WERI-Rb-1 (cell line): Measurements from ENCODE around the gene JMJD8.
A peak's percentile ranks its signal among the peaks of the same experiment; 100 is the strongest.

Experiments used
- DNase-seq: peaks from one replicate; pipeline ENCODE4 v3.0.0-alpha.2; 2020
- H3K27ac ChIP-seq: fragments of 250-450 bp; sonication (Bioruptor Pico); 2 replicates; pipeline ENCODE4 v1.5.1; 2020; ENCODE audit warnings: mild to moderate bottlenecking, moderate library complexity
- H3K27me3 ChIP-seq: fragments of 250-450 bp; sonication (Bioruptor Pico); 2 replicates; pipeline ENCODE4 v1.5.1; 2021; ENCODE audit warnings: mild to moderate bottlenecking, low read depth, moderate library complexity; ENCODE audit not compliant: insufficient read depth, severe bottlenecking
- H3K36me3 ChIP-seq: fragments of 250-450 bp; sonication (Bioruptor Pico); 2 replicates; pipeline ENCODE4 v1.5.1; 2020; ENCODE audit warnings: mild to moderate bottlenecking, moderate library complexity
- H3K4me3 ChIP-seq: 2 replicates; pipeline ENCODE4 v1.5.1; 2011; ENCODE audit warnings: low read depth, mild to moderate bottlenecking, control low read depth, low read length
- H3K9me3 ChIP-seq: fragments of 250-450 bp; sonication (Bioruptor Pico); 2 replicates; pipeline ENCODE4 v1.5.1; 2021; ENCODE audit warnings: mild to moderate bottlenecking, moderate library complexity; ENCODE audit not compliant: severe bottlenecking
- TF ChIP-seq, protein P1 (sequence below): IDR thresholded peaks from 2 replicates; pipeline ENCODE4 v1.5.1; 2011; ENCODE audit warnings: low read depth, mild to moderate bottlenecking, control low read depth, inconsistent platforms, low read length

JMJD8 gene

GRCh38 chr16:659618-660017 lies 24.5 kb downstream of the JMJD8 start:
- Histone ChIP-seq H3K27me3 (no peaks in the 10 kb centered on the region), H3K9me3 (no peaks in the 10 kb centered on the region), H3K27ac (no peak overlapping the region), H3K4me3 (no peak overlapping the region), H3K36me3 (peaks cover 80% of the 10 kb centered on the region)
- TF ChIP-seq, protein P1, sequence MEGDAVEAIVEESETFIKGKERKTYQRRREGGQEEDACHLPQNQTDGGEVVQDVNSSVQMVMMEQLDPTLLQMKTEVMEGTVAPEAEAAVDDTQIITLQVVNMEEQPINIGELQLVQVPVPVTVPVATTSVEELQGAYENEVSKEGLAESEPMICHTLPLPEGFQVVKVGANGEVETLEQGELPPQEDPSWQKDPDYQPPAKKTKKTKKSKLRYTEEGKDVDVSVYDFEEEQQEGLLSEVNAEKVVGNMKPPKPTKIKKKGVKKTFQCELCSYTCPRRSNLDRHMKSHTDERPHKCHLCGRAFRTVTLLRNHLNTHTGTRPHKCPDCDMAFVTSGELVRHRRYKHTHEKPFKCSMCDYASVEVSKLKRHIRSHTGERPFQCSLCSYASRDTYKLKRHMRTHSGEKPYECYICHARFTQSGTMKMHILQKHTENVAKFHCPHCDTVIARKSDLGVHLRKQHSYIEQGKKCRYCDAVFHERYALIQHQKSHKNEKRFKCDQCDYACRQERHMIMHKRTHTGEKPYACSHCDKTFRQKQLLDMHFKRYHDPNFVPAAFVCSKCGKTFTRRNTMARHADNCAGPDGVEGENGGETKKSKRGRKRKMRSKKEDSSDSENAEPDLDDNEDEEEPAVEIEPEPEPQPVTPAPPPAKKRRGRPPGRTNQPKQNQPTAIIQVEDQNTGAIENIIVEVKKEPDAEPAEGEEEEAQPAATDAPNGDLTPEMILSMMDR = no peak
- DNase-seq = no peak

DNA sequence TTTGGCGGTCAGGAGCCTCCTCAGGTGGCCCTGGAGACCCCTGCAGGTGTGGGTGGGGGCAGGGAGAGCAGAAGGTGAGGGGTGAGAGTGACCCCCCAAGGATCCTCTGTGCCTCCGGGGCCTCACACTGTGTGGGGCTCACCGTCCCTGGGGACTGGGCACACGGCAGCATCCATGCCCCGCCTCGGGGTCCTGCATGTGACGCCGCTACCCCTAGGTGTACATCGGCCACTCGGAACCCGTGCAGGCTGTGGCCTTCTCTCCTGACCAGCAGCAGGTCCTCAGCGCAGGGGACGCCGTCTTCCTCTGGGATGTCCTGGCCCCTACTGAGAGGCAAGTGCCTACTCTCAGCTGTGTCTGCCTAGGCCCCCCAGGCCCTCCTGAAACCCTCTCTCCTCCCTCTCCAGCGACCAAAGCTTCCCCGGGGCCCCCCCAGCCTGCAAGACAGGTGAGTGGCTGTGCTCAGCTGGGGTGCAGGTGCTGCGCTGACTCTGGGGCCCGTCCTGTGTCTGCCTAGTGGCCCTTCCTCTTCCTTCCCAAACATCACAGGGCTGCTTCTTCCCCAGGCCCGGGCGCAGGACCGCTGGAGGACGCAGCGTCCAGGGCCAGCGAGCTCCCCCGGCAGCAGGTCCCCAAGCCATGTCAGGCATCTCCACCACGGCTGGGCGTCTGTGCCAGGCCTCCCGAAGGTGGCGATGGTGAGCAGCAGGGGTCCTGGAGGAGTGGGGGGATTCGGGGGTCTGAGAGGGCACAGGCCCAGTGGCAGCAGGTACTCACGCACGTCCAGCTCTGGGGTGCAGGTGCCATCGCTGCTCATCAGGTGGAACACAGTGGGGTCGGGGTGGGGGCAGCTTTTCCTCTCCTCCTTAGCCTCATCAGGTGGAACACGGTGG lies 25.2 kb downstream of the JMJD8 start:
- Histone ChIP-seq H3K27ac (no peak overlapping the region), H3K9me3 (no peaks in the 10 kb centered on the region), H3K36me3 (peaks cover 78% of the 10 kb centered on the region), H3K4me3 (no peak overlapping the region), H3K27me3 (no peaks in the 10 kb centered on the region)
- TF ChIP-seq, protein P1 = peak; percentile 23; the same call in 1 of the 2 replicates
- DNase-seq = no peak

- no peaks in the 10 kb centered on the region for H3K27me3 ChIP-seq
- no peak for DNase-seq
- H3K9me3 ChIP-seq = no peaks in the 10 kb centered on the region
- peaks cover 84% of the 10 kb centered on the region for H3K36me3 ChIP-seq
- TF ChIP-seq, protein P1 = no peak
- no peak overlapping the region for H3K4me3 ChIP-seq
- H3K27ac ChIP-seq = no peak overlapping the region
Measured at GRCh38 chr16:657487-657886, 26.6 kb downstream of the JMJD8 start.

DNA sequence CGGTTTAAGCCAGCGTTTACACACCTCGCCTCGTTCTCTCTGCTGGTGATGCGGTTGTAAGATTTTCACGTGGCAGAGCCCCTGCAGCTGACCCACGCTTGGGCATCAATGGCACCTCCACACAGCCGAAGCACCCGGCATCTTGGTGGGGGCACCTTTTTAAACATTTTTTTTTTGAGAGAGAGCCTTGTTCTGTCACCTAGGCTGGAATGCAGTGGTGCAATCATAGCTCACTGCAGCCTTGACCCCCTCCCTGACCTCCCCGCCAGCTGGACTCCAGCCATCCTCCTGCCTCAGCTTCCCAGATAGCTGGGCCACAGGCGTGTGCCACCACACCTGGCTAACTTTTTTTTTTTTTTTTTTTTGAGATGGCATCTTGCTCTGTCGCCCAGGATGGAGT lies 30.1 kb downstream of the JMJD8 start:
- no peak overlapping the region for H3K27ac ChIP-seq
- H3K27me3 ChIP-seq = no peaks in the 10 kb centered on the region
- DNase-seq = no peak
- H3K9me3 ChIP-seq = no peaks in the 10 kb centered on the region
- H3K4me3 ChIP-seq = no peak overlapping the region
- H3K36me3 ChIP-seq = peaks cover 77% of the 10 kb centered on the region
- TF ChIP-seq, protein P1 = no peak

DNA sequence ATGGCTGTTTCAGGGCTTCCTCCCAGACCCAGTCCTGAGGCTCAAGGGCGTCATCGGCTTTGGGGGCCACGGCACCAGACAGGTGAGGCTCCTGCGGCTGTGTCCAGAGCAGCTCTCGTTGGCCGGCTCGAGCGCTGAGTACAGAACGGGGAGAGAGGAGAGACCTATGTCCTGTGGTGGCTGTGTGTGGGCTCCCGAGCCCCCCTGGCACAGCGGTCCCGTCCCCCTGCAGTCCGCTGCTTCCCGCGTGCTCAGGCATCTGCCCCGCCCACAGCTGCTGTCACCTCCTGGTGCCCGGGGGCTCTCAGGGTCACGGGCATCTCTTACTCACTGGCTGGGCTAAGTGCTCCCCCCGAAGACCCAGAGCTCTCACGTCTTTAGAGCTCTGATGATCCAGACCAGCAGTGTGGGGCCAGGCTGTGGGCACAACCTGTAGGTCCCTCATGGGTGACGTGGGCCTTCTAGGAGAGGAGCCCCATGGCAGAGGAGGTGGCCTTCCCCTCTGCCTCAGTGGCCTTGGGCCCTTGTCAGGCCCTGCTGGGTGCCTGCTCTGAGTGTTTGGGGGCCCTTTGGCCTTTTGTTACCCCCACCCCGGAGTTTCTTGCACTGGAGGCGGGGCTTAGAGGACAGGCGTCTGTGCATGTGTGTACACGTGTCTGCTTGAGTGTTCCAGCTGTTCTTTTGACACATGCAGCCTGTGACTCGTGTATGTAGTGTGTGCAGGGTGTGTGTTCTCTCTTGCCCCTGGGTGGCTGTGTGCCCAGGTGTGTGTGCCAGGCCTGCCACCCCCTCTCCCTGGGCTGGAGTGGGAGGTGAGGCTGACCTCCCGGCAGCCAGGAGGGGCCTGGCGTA lies 31.5 kb downstream of the JMJD8 start:
- no peaks in the 10 kb centered on the region for H3K27me3 ChIP-seq
- TF ChIP-seq, protein P1 = no peak
- H3K36me3 ChIP-seq = peaks cover 63% of the 10 kb centered on the region
- no peak overlapping the region for H3K4me3 ChIP-seq
- no peak for DNase-seq
- no peak overlapping the region for H3K27ac ChIP-seq
- no peaks in the 10 kb centered on the region for H3K9me3 ChIP-seq
